Measurements from ENCODE around the gene GSAP.

Gene GSAP

DNA sequence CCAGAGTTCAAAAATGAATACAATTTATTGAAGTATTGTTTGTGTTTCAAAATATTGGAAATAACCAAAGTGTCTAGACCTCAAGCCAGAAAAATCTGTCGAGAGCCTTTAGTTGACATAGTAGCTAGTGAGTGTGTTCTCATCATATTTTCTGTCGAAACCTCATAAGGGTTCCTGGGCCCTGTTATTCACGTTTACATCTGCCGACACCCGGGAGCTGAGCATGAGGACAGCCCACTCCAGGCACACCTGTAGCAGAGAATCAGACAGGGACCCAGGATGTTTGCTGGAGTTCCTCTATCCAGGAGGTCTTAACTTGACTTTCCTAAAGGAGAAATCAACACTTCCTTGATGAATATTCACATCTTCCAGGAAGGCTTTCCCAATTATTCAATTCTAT lies 144.4 kb downstream of the GSAP start:
- TF ChIP-seq EZH2phosphoT487 (conservative IDR thresholded peaks at IDR 0.05; ENCODE audit: low read length) = no peak
- TF ChIP-seq, protein P1, sequence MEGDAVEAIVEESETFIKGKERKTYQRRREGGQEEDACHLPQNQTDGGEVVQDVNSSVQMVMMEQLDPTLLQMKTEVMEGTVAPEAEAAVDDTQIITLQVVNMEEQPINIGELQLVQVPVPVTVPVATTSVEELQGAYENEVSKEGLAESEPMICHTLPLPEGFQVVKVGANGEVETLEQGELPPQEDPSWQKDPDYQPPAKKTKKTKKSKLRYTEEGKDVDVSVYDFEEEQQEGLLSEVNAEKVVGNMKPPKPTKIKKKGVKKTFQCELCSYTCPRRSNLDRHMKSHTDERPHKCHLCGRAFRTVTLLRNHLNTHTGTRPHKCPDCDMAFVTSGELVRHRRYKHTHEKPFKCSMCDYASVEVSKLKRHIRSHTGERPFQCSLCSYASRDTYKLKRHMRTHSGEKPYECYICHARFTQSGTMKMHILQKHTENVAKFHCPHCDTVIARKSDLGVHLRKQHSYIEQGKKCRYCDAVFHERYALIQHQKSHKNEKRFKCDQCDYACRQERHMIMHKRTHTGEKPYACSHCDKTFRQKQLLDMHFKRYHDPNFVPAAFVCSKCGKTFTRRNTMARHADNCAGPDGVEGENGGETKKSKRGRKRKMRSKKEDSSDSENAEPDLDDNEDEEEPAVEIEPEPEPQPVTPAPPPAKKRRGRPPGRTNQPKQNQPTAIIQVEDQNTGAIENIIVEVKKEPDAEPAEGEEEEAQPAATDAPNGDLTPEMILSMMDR (IDR thresholded peaks at IDR 0.05; ENCODE audit: insufficient read depth, low read length, poor library complexity, severe bottlenecking) = no peak
- no peaks in the 10 kb centered on the region for H4K20me1 ChIP-seq (ENCODE audit: low read depth, low read length)
- no peak overlapping the region for H3K4me2 ChIP-seq (ENCODE audit: low read depth, low read length, poor library complexity, severe bottlenecking)
- H3K9ac ChIP-seq (ENCODE audit: low read length) = no peak overlapping the region
- no peak overlapping the region for H2AFZ ChIP-seq (ENCODE audit: low read depth, low read length, severe bottlenecking)
- H3K27me3 ChIP-seq (ENCODE audit: low read length) = no peaks in the 10 kb centered on the region
- H3F3A ChIP-seq (ENCODE audit: insufficient read depth) = no peaks in the 10 kb centered on the region
- no peaks in the 10 kb centered on the region for H3K36me3 ChIP-seq (ENCODE audit: low read length)
- no peaks in the 10 kb centered on the region for H3K9me3 ChIP-seq (ENCODE audit: insufficient read depth, low read length)
- no peaks in the 10 kb centered on the region for H3K9me2 ChIP-seq (replicated peaks; ENCODE audit: insufficient read depth, low read length)
- H3K27ac ChIP-seq (ENCODE audit: low read depth, low read length) = no peak overlapping the region
- H3K79me2 ChIP-seq (ENCODE audit: insufficient read depth, low read length) = no peaks in the 10 kb centered on the region
- H3K4me3 ChIP-seq (ENCODE audit: insufficient read depth, low read length, poor library complexity, severe bottlenecking) = no peak overlapping the region

DNA sequence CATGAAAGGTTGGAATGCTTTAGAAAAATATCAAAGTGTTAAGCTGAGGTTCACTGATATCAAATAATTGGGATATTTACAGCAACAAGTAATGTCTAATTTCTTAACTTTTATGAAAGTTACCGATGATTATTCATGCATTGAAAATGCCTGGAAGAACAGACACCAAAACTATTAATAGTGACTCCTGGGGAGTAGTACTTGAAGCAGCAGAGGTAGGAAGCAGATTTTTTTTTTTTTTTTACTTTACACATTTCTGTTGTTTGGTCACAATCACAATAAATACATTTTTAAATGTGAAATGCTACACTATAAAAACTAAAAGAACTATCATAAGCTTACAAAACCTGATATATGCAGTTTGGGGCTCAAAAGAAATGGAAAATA lies 146.1 kb downstream of the GSAP start:
- no peaks in the 10 kb centered on the region for H3K79me2 ChIP-seq (ENCODE audit: insufficient read depth, low read length)
- TF ChIP-seq, protein P1 (IDR thresholded peaks at IDR 0.05; ENCODE audit: insufficient read depth, low read length, poor library complexity, severe bottlenecking) = no peak
- TF ChIP-seq EZH2phosphoT487 (conservative IDR thresholded peaks at IDR 0.05; ENCODE audit: low read length) = no peak
- H3K36me3 ChIP-seq (ENCODE audit: low read length) = no peaks in the 10 kb centered on the region
- no peak overlapping the region for H3K4me2 ChIP-seq (ENCODE audit: low read depth, low read length, poor library complexity, severe bottlenecking)
- no peak overlapping the region for H2AFZ ChIP-seq (ENCODE audit: low read depth, low read length, severe bottlenecking)
- H4K20me1 ChIP-seq (ENCODE audit: low read depth, low read length) = no peaks in the 10 kb centered on the region
- H3K27ac ChIP-seq (ENCODE audit: low read depth, low read length) = no peak overlapping the region
- H3F3A ChIP-seq (ENCODE audit: insufficient read depth) = no peaks in the 10 kb centered on the region
- H3K27me3 ChIP-seq (ENCODE audit: low read length) = no peaks in the 10 kb centered on the region
- no peak overlapping the region for H3K4me3 ChIP-seq (ENCODE audit: insufficient read depth, low read length, poor library complexity, severe bottlenecking)
- H3K9me2 ChIP-seq (replicated peaks; ENCODE audit: insufficient read depth, low read length) = no peaks in the 10 kb centered on the region
- no peak overlapping the region for H3K9ac ChIP-seq (ENCODE audit: low read length)
- H3K9me3 ChIP-seq (ENCODE audit: insufficient read depth, low read length) = no peaks in the 10 kb centered on the region

DNA sequence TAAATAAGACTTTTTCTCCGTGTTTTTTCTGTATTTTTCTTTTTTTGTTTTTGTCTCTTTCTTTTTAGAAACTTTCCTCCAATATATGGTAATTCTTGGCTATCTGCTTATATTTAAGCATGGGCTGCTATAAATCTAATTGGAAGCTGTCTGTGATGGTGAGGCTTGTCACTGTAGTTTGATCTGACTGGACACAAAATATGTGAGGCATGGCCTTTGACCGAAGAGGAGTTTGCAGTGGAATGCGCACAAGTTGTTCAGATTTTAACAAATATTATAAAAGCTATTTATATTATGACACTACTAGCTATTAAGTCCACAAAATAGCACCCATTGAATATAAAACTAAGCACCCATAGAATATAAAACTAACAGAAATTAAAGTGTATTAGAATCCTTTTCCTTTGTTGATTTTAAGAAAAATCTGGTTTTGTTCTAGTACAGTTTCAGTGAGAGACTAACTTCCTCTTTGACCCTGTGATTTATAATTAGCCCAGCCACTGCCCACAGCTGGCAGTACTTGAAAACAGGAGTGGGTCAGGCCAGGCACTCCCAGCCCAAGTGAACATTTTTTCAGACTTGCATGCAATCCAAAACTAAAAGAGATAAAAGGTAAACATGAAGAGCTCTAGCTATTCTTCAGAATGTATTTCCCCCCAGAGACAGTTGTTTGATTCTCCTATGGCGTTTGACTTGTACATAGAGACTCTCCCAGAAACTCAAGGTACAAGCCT lies 146.6 kb downstream of the GSAP start:
- TF ChIP-seq, protein P1 (IDR thresholded peaks at IDR 0.05; ENCODE audit: insufficient read depth, low read length, poor library complexity, severe bottlenecking) = no peak
- H3K27ac ChIP-seq (ENCODE audit: low read depth, low read length) = no peak overlapping the region
- no peak overlapping the region for H2AFZ ChIP-seq (ENCODE audit: low read depth, low read length, severe bottlenecking)
- H3K79me2 ChIP-seq (ENCODE audit: insufficient read depth, low read length) = no peaks in the 10 kb centered on the region
- no peaks in the 10 kb centered on the region for H4K20me1 ChIP-seq (ENCODE audit: low read depth, low read length)
- H3K9ac ChIP-seq (ENCODE audit: low read length) = no peak overlapping the region
- H3K4me2 ChIP-seq (ENCODE audit: low read depth, low read length, poor library complexity, severe bottlenecking) = no peak overlapping the region
- H3K9me3 ChIP-seq (ENCODE audit: insufficient read depth, low read length) = no peaks in the 10 kb centered on the region
- no peaks in the 10 kb centered on the region for H3K27me3 ChIP-seq (ENCODE audit: low read length)
- H3K9me2 ChIP-seq (replicated peaks; ENCODE audit: insufficient read depth, low read length) = no peaks in the 10 kb centered on the region
- no peaks in the 10 kb centered on the region for H3F3A ChIP-seq (ENCODE audit: insufficient read depth)
- no peak overlapping the region for H3K4me3 ChIP-seq (ENCODE audit: insufficient read depth, low read length, poor library complexity, severe bottlenecking)
- no peaks in the 10 kb centered on the region for H3K36me3 ChIP-seq (ENCODE audit: low read length)

All from SU-DHL-6 (cell line).